GM23338 (cell line): ENCODE data around the gene MGLL. TPM values are rescaled to one million over a fixed set of nuclear protein-coding genes. Genes with fewer than 3 reads are reported as not detected.

ENCODE experiments used
- ATAC-seq: fragments of 200-7000 bp; cut with Tn5 transposase; 3 replicates; pipeline ENCODE4 v1.9.1; 2020
- DNase-seq: peaks from one replicate; pipeline ENCODE4 v3.0.0-alpha.2; 2015; ENCODE audit warnings: low spot score
- H2AFZ ChIP-seq: fragments of 200-600 bp; sonication (generic); 2 replicates; pipeline ENCODE4 v1.8.0; 2016; ENCODE audit warnings: antibody characterized with exemption, mild to moderate bottlenecking, moderate library complexity
- H3F3A ChIP-seq: fragments of 200-600 bp; sonication (generic); replicated peaks from 2 replicates; pipeline ENCODE4 v1.8.0; 2017; ENCODE audit warnings: antibody characterized with exemption, mixed run types, low read depth
- H3K27ac ChIP-seq: fragments of 200-600 bp; sonication (generic); 2 replicates; pipeline ENCODE4 v1.6.1; 2016; ENCODE audit warnings: low read depth
- H3K27me3 ChIP-seq: fragments of 200-600 bp; sonication (generic); 2 replicates; pipeline ENCODE4 v1.8.0; 2016; ENCODE audit warnings: mild to moderate bottlenecking, mixed run types, moderate library complexity; ENCODE audit not compliant: insufficient read depth
- H3K36me3 ChIP-seq: fragments of 200-600 bp; sonication (generic); 2 replicates; pipeline ENCODE4 v1.8.0; 2016; ENCODE audit warnings: mild to moderate bottlenecking; ENCODE audit not compliant: insufficient read depth
- H3K4me1 ChIP-seq: fragments of 200-600 bp; sonication (generic); 2 replicates; pipeline ENCODE4 v1.8.0; 2016; ENCODE audit warnings: mild to moderate bottlenecking, moderate library complexity; ENCODE audit not compliant: insufficient read depth
- H3K4me2 ChIP-seq: fragments of 200-600 bp; sonication (generic); 2 replicates; pipeline ENCODE4 v1.7.1; 2017; ENCODE audit warnings: mixed run types
- H3K4me3 ChIP-seq: fragments of 200-600 bp; sonication (generic); 2 replicates; pipeline ENCODE4 v1.6.1; 2016; ENCODE audit warnings: mixed run types
- H3K79me2 ChIP-seq: fragments of 200-600 bp; sonication (generic); replicated peaks from 2 replicates; pipeline ENCODE4 v1.8.0; 2017; ENCODE audit warnings: mild to moderate bottlenecking; ENCODE audit not compliant: insufficient read depth
- H3K9me2 ChIP-seq: fragments of 200-600 bp; sonication (generic); 2 replicates; pipeline ENCODE4 v1.8.0; 2017; ENCODE audit not compliant: insufficient read depth
- H4K20me1 ChIP-seq: fragments of 200-600 bp; sonication (generic); replicated peaks from 2 replicates; pipeline ENCODE4 v1.8.0; 2017; ENCODE audit warnings: mild to moderate bottlenecking; ENCODE audit not compliant: insufficient read depth
- H3K27ac Mint-ChIP-seq: 2 replicates; pipeline ENCODE4 v1.8.0; 2020; ENCODE audit warnings: inconsistent platforms, mild to moderate bottlenecking, moderate library complexity, mixed read lengths
- H3K27me3 Mint-ChIP-seq: 3 replicates; pipeline ENCODE4 v1.8.0; 2022; ENCODE audit warnings: low read depth, mild to moderate bottlenecking, moderate library complexity, mixed read lengths, inconsistent platforms; ENCODE audit not compliant: insufficient read depth, poor library complexity
- H3K36me3 Mint-ChIP-seq: 3 replicates; pipeline ENCODE4 v1.8.0; 2021; ENCODE audit warnings: low read depth, mild to moderate bottlenecking, inconsistent platforms, moderate library complexity, mixed read lengths
- H3K4me1 Mint-ChIP-seq: 3 replicates; pipeline ENCODE4 v1.8.0; 2020; ENCODE audit warnings: mild to moderate bottlenecking, inconsistent platforms, mixed read lengths
- H3K4me3 Mint-ChIP-seq: 3 replicates; pipeline ENCODE4 v1.8.0; 2021; ENCODE audit warnings: moderate library complexity, mild to moderate bottlenecking, inconsistent platforms, mixed read lengths
- H3K9me3 Mint-ChIP-seq: 3 replicates; pipeline ENCODE4 v1.8.0; 2020; ENCODE audit warnings: moderate library complexity, mild to moderate bottlenecking, inconsistent platforms, mixed read lengths
- CREB1 ChIP-seq: fragments of 250-450 bp; sonication (Bioruptor Pico); IDR thresholded peaks from 2 replicates; pipeline ENCODE4 v1.5.0; 2020; ENCODE audit warnings: low read depth, mild to moderate bottlenecking, moderate library complexity
- CTCF ChIP-seq, 2 experiments: fragments of 200-600 bp in 1 of 2; sonication (generic) in 1 of 2; conservative IDR thresholded peaks; 2 replicates each; pipeline versions ENCODE4 v1.5.1 to v1.6.1; 2016 to 2017; ENCODE audit warnings: antibody characterized with exemption in 2 of 2, low read depth in 2 of 2, mild to moderate bottlenecking in 2 of 2, moderate library complexity in 1 of 2
- EZH2 ChIP-seq: fragments of 200-600 bp; sonication (generic); IDR thresholded peaks from one replicate; pipeline ENCODE4 v1.8.0; 2017; ENCODE audit warnings: antibody characterized with exemption, mild to moderate bottlenecking, low read depth; ENCODE audit not compliant: unreplicated experiment
- EZH2phosphoT487 ChIP-seq: fragments of 200-600 bp; sonication (generic); IDR thresholded peaks from one replicate; pipeline ENCODE4 v1.8.1; 2018; ENCODE audit warnings: antibody characterized with exemption; ENCODE audit not compliant: unreplicated experiment
- JUNB ChIP-seq: IDR thresholded peaks from one replicate; pipeline ENCODE4 v1.6.1; 2016; ENCODE audit warnings: antibody characterized with exemption; ENCODE audit not compliant: unreplicated experiment
- NANOG ChIP-seq: IDR thresholded peaks from 2 replicates; pipeline ENCODE4 v1.6.1; 2016; ENCODE audit warnings: antibody characterized with exemption, borderline replicate concordance
- POLR2AphosphoS5 ChIP-seq: IDR thresholded peaks from 2 replicates; pipeline ENCODE4 v1.6.1; 2016; ENCODE audit warnings: antibody characterized with exemption, low read depth
- REST ChIP-seq: IDR thresholded peaks from one replicate; pipeline ENCODE4 v1.6.1; 2018; ENCODE audit warnings: antibody characterized with exemption; ENCODE audit not compliant: unreplicated experiment
- STAT1 ChIP-seq: IDR thresholded peaks from one replicate; pipeline ENCODE4 v1.6.1; 2016; ENCODE audit warnings: antibody characterized with exemption; ENCODE audit not compliant: unreplicated experiment
- ZNF114 ChIP-seq: fragments of 250-450 bp; sonication (Bioruptor Pico); IDR thresholded peaks from 2 replicates; pipeline ENCODE4 v1.5.0; 2020; ENCODE audit warnings: mild to moderate bottlenecking, moderate library complexity
- ZNF331 ChIP-seq: fragments of 250-450 bp; sonication (Bioruptor Pico); IDR thresholded peaks from 2 replicates; pipeline ENCODE4 v1.5.0; 2020; ENCODE audit warnings: low read depth, mild to moderate bottlenecking, moderate library complexity
- ZNF462 ChIP-seq: fragments of 250-450 bp; sonication (Bioruptor Pico); IDR thresholded peaks from 2 replicates; pipeline ENCODE4 v1.5.0; 2020; ENCODE audit warnings: mild to moderate bottlenecking, moderate library complexity
- polyA plus RNA-seq: library from polyadenylated mRNA; unstranded; fragments of >200 nt; fragmentation: Nextera tagmentation; extraction: Ambion mirVana; gene quantifications from 2 replicates; pipeline ENCODE4 v1.2.1, GENCODE V29; 2016
- total RNA-seq: library from RNA; depleted of rRNA; stranded (reverse); fragments of >200 nt; shearing (Covaris generic); gene quantifications from 2 replicates; pipeline ENCODE4 v1.2.3, GENCODE V29; 2014
- TF ChIP-seq, protein P1 (sequence below): IDR thresholded peaks from 2 replicates; pipeline ENCODE4 v1.6.1; 2016; ENCODE audit warnings: antibody characterized with exemption

The MGLL gene
- total and polyA plus RNA-seq, 2 experiments from 2014 or later: 0.71 to 0.83 TPM

DNA sequence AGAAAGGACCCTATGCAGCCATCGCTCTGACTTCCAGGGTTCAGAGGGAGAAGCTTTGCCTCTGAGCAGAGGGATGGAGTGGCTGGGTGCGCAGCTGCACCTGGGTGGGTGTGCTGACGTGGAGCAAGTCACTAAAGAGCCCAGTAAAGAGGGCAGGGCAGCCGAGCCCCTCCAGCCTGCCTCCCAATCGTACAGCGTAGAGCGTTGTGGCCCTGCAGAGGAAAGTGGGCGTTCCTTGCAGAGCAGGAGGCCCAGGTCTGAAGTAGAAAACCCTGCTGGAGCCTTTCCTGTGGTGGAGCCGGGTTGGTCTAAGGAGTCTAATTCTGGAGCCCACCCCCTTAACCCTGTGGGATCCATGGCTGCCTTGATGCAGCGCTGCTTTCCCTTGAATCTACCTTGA lies 88.5 kb downstream of the MGLL start:
- Histone ChIP-seq H3K9me2 (0 out of 2 replicates have a peak, but pooled peaks cover 4% of the 10 kb centered on the region), H2AFZ (no peak overlapping the region), H3K36me3 (no peaks in the 10 kb centered on the region), H3K79me2 (no peaks in the 10 kb centered on the region), H3K27ac (no peak overlapping the region), H3K4me2 (no peak overlapping the region), H3K4me1 (peaks cover 15% of the 10 kb centered on the region), H3K4me3 (no peak overlapping the region), H3F3A (no peaks in the 10 kb centered on the region), H3K27me3 (no peaks in the 10 kb centered on the region), H4K20me1 (no peaks in the 10 kb centered on the region)
- Mint-ChIP-seq H3K9me3 (no peaks in the 10 kb centered on the region), H3K4me3 (no peak overlapping the region), H3K36me3 (no peaks in the 10 kb centered on the region), H3K4me1 (peaks cover 36% of the 10 kb centered on the region), H3K27ac (no peak overlapping the region), H3K27me3 (peaks cover 1% of the 10 kb centered on the region)
- DNase-seq (no peak), ATAC-seq (no peak)
- TF ChIP-seq ZNF114 (CRISPR knock-in tag) (no peak), CTCF (conservative IDR thresholded peaks at IDR 0.05; ENCODE audit: low read depth in 2 of 2) (no peak), EZH2phosphoT487 (no peak), POLR2AphosphoS5 (no peak), JUNB (no peak), ZNF462 (CRISPR knock-in tag) (no peak), EZH2 (no peak), ZNF331 (CRISPR knock-in tag) (no peak), REST (no peak), NANOG (no peak), CREB1 (CRISPR knock-in tag) (no peak), STAT1 (no peak)
- TF ChIP-seq, protein P1, sequence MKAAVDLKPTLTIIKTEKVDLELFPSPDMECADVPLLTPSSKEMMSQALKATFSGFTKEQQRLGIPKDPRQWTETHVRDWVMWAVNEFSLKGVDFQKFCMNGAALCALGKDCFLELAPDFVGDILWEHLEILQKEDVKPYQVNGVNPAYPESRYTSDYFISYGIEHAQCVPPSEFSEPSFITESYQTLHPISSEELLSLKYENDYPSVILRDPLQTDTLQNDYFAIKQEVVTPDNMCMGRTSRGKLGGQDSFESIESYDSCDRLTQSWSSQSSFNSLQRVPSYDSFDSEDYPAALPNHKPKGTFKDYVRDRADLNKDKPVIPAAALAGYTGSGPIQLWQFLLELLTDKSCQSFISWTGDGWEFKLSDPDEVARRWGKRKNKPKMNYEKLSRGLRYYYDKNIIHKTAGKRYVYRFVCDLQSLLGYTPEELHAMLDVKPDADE: no peak
